ENCODE data around the gene PRR3.

The PRR3 gene

DNA sequence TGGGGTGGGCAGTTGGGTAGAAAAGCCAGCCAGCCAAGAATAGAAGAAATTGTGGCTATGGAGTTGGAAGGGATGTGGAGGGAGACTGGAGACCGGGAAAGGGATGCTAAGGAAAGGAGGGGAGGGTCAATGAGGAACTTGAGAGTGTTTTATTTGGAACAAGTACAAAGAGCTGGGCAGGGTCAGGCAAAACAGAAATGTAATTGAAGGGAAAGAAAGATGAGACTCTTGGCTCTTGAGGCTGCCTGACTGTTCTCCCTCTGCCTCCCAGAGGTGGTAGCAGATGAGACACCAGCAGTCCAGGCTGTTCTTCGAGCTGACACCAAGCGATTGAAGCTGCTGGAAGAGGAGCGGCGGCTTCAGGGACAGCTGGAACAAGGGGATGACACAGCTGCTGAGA is 26.8 kb downstream of the PRR3 start:
- Histone ChIP-seq H3K9me3 (ENCODE audit: insufficient read depth, low read depth, low read length) (no peaks in the 10 kb centered on the region), H4K20me1 (ENCODE audit: insufficient read depth, low read length, poor library complexity, severe bottlenecking) (no peaks in the 10 kb centered on the region), H3K4me2 (ENCODE audit: low read depth, low read length, poor library complexity, severe bottlenecking) (no peak overlapping the region), H3K36me3 (ENCODE audit: insufficient read depth, low read length) (peaks cover 87% of the 10 kb centered on the region; the same call in 1 of the 2 replicates), H3K9me2 (replicated peaks; ENCODE audit: low read depth, low read length) (no peaks in the 10 kb centered on the region), H3K9ac (ENCODE audit: low read depth, low read length, poor library complexity, severe bottlenecking) (no peak overlapping the region), H3F3A (ENCODE audit: low read depth) (no peaks in the 10 kb centered on the region), H3K4me1 (ENCODE audit: insufficient read depth, low read length, poor library complexity, severe bottlenecking) (no peaks in the 10 kb centered on the region), H2AFZ (ENCODE audit: low read length) (no peak overlapping the region), H3K27me3 (ENCODE audit: insufficient read depth, low read length, poor library complexity, severe bottlenecking) (no peaks in the 10 kb centered on the region), H3K79me2 (ENCODE audit: insufficient read depth, low read length) (no peaks in the 10 kb centered on the region), H3K4me3 (ENCODE audit: low read length, poor library complexity, severe bottlenecking) (no peak overlapping the region)
- TF ChIP-seq, protein P1, sequence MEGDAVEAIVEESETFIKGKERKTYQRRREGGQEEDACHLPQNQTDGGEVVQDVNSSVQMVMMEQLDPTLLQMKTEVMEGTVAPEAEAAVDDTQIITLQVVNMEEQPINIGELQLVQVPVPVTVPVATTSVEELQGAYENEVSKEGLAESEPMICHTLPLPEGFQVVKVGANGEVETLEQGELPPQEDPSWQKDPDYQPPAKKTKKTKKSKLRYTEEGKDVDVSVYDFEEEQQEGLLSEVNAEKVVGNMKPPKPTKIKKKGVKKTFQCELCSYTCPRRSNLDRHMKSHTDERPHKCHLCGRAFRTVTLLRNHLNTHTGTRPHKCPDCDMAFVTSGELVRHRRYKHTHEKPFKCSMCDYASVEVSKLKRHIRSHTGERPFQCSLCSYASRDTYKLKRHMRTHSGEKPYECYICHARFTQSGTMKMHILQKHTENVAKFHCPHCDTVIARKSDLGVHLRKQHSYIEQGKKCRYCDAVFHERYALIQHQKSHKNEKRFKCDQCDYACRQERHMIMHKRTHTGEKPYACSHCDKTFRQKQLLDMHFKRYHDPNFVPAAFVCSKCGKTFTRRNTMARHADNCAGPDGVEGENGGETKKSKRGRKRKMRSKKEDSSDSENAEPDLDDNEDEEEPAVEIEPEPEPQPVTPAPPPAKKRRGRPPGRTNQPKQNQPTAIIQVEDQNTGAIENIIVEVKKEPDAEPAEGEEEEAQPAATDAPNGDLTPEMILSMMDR (conservative IDR thresholded peaks at IDR 0.05; ENCODE audit: low read length): no peak
- TF ChIP-seq EZH2phosphoT487 (IDR thresholded peaks at IDR 0.05; ENCODE audit: borderline replicate concordance): no peak

DNA sequence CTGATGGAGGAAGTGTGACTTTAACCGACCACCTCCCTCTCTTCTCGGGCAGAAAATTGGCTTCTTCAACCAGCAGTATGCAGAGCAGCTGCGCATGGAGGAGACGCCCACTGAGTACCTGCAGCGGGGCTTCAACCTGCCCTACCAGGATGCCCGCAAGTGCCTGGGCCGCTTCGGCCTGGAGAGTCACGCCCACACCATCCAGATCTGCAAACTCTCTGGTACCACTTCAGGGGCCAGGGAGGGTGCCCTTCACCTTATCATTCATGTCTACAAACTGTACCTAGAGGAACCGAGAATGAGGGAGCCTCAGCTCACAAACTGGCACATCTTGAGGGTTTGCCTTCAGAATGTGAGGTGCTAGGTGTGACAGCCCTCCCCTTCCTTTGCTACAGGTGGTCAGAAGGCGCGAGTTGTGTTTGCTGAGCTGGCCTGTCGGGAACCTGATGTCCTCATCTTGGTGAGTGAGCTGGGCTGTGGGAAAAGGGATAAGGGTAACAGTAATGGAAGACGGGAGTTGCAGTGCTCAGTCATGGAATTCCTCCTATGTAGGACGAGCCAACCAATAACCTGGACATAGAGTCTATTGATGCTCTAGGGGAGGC is 32.8 kb downstream of the PRR3 start:
- peaks cover 72% of the 10 kb centered on the region; the same call in 1 of the 2 replicates for H3K36me3 ChIP-seq (ENCODE audit: insufficient read depth, low read length)
- H3K9ac ChIP-seq (ENCODE audit: low read depth, low read length, poor library complexity, severe bottlenecking): no peak overlapping the region
- no peaks in the 10 kb centered on the region for H3K4me1 ChIP-seq (ENCODE audit: insufficient read depth, low read length, poor library complexity, severe bottlenecking)
- H3K9me2 ChIP-seq (replicated peaks; ENCODE audit: low read depth, low read length): no peaks in the 10 kb centered on the region
- no peaks in the 10 kb centered on the region for H3K9me3 ChIP-seq (ENCODE audit: insufficient read depth, low read depth, low read length)
- H4K20me1 ChIP-seq (ENCODE audit: insufficient read depth, low read length, poor library complexity, severe bottlenecking): peaks cover 13% of the 10 kb centered on the region
- H3K27me3 ChIP-seq (ENCODE audit: insufficient read depth, low read length, poor library complexity, severe bottlenecking): no peaks in the 10 kb centered on the region
- H2AFZ ChIP-seq (ENCODE audit: low read length): no peak overlapping the region
- no peak for TF ChIP-seq EZH2phosphoT487 (IDR thresholded peaks at IDR 0.05; ENCODE audit: borderline replicate concordance)
- TF ChIP-seq, protein P1 (conservative IDR thresholded peaks at IDR 0.05; ENCODE audit: low read length): no peak
- no peak overlapping the region for H3K4me3 ChIP-seq (ENCODE audit: low read length, poor library complexity, severe bottlenecking)
- no peaks in the 10 kb centered on the region for H3F3A ChIP-seq (ENCODE audit: low read depth)
- H3K79me2 ChIP-seq (ENCODE audit: insufficient read depth, low read length): peaks cover 4% of the 10 kb centered on the region; the same call in 1 of the 2 replicates
- no peak overlapping the region for H3K4me2 ChIP-seq (ENCODE audit: low read depth, low read length, poor library complexity, severe bottlenecking)

DNA sequence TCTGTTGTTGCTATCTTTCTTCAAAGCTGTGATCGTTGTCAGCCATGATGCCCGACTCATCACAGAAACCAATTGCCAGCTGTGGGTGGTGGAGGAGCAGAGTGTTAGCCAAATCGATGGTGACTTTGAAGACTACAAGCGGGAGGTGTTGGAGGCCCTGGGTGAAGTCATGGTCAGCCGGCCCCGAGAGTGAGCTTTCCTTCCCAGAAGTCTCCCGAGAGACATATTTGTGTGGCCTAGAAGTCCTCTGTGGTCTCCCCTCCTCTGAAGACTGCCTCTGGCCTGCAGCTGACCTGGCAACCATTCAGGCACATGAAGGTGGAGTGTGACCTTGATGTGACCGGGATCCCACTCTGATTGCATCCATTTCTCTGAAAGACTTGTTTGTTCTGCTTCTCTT is 33.4 kb downstream of the PRR3 start:
- Histone ChIP-seq H4K20me1 (ENCODE audit: insufficient read depth, low read length, poor library complexity, severe bottlenecking) (peaks cover 13% of the 10 kb centered on the region), H3K4me2 (ENCODE audit: low read depth, low read length, poor library complexity, severe bottlenecking) (no peak overlapping the region)

More for the DNA sequence above, 33.4 kb downstream of the PRR3 start:
- Histone ChIP-seq H3K4me3 (ENCODE audit: low read length, poor library complexity, severe bottlenecking) (no peak overlapping the region), H3K4me1 (ENCODE audit: insufficient read depth, low read length, poor library complexity, severe bottlenecking) (no peaks in the 10 kb centered on the region), H3K36me3 (ENCODE audit: insufficient read depth, low read length) (peaks cover 66% of the 10 kb centered on the region; the same call in 1 of the 2 replicates), H3K9ac (ENCODE audit: low read depth, low read length, poor library complexity, severe bottlenecking) (no peak overlapping the region), H3F3A (ENCODE audit: low read depth) (no peaks in the 10 kb centered on the region), H2AFZ (ENCODE audit: low read length) (no peak overlapping the region), H3K79me2 (ENCODE audit: insufficient read depth, low read length) (peaks cover 4% of the 10 kb centered on the region; the same call in 1 of the 2 replicates), H3K27me3 (ENCODE audit: insufficient read depth, low read length, poor library complexity, severe bottlenecking) (no peaks in the 10 kb centered on the region), H3K9me3 (ENCODE audit: insufficient read depth, low read depth, low read length) (no peaks in the 10 kb centered on the region), H3K9me2 (replicated peaks; ENCODE audit: low read depth, low read length) (no peaks in the 10 kb centered on the region)
- TF ChIP-seq, protein P1 (conservative IDR thresholded peaks at IDR 0.05; ENCODE audit: low read length): no peak
- TF ChIP-seq EZH2phosphoT487 (IDR thresholded peaks at IDR 0.05; ENCODE audit: borderline replicate concordance): no peak
